NCI-H2029 (cell line): ENCODE data around the gene RALB.

ENCODE experiments used
- DNase-seq: peaks from one replicate; lab custom pipeline; 2025; lab: John Stamatoyannopoulos, UW

Gene RALB

DNA sequence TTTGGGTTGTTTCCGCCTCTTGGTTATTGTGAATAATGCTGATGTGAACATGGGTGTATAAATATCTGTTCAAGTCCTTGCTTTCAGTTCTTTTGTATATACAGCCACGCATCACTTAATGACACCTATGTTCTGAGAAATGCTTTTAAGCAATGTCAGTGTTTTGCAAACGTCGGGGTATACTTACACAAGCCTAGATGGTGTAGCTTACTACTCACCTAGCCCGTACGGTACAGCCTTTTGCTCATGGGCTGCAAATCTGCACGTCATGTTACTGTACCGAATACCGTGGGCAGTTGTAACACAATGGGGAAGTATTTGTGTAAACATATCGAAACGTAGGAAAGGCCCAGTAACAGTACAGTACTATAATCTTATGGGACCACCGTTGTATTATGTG, 12.4 kb downstream of the RALB start:
- no peak for DNase-seq

DNA sequence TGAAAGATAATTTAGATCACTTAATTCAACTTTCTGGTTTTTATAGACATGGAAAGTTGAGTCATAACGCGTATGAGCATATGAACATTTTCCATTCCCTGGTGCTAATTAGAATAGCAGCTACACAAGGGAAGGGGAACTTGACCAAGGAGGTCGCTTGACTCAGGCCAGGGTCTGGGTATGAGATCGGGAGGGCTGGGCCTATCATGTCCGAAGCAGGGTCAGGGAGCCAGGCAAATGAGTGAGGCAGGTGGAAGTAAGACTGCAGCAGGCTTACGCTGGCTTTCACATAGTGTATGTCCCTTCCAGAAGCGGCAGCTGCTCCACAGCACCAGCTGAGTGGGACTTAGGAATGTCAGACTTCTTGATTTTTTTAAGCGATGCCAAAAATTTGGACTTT, 14.7 kb downstream of the RALB start:
- no peak for DNase-seq

DNA sequence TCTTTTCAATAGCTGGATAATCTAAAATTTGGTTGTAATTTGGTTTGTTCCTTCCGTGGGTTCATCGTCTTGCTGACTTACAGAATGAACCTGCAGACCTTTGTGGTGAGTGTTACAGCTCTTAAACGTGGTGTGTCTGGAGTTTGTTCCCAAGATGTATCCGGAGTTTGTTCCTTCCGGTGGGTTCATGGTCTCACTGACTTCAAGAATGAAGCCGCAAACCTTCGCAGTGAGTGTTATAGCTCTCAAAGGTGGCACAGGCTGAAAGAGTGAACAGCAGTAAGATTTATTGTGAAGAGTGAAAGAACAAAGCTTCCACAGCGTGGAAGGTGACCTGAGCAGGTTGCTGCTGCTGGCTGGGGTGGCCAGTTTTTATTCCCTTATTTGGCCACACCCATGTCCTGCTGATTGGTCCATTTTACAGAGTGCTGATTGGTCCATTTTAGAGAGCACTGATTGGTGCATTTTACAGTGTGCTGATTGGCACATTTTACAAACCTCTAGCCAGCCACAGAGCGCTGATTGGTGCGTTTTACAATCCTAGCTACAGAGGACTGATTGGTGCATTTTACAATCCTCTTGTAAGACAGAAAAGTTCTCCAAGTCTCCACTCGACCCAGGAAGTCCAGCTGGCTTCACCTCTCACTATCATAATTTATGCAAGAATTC, 16.6 kb downstream of the RALB start:
- DNase-seq, result no peak

DNA sequence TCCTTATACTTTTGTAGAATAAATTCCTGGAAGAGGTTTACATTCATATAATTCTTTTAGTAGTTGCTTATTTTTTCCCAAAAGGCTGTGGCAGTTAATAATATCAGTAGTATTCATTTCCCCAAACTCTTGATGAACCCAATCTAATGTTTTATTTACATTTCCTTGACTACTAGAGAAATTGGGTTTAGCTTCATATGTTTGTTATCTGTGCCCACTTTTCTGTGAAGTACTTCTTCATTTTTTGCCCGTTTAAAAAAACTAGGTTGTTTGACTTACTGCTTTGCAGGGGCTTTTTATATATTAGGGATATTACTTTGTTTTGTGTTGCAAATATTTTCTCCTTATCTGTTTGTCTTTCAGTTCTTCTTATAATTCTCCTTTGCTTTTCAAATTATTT, 17.2 kb downstream of the RALB start:
- no peak for DNase-seq

DNA sequence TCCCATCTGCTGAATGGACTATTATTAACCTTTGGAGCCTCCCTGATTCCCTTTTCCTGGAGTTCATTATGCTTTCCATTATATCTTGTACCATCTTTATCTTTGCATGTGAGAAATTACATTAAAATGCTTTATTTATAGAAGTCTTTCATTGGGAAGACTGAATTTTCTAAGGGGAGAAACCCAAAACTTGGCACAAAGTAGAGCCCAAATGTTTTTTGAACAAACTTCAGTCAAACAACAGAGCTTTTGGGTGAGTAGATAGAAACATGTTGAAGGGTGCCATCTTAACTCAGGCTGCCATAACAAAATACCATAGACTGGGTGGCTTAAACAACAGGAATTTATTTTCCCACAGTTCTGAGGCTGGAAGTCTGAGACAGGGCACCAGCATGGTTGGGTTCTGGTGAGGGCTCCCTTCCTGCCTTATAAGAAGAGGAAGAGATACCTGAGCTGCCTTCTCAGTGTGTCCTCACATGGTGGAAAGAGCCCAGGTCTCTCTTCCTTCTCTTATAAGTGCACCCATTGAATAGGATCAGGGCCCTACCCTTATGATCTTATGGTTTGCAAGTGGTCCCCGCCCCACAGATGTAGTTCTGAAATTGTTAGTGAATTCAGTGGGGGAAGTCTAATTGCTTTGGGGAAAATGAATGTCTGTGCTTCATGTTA, 19.2 kb downstream of the RALB start:
- DNase-seq, result no peak

DNA sequence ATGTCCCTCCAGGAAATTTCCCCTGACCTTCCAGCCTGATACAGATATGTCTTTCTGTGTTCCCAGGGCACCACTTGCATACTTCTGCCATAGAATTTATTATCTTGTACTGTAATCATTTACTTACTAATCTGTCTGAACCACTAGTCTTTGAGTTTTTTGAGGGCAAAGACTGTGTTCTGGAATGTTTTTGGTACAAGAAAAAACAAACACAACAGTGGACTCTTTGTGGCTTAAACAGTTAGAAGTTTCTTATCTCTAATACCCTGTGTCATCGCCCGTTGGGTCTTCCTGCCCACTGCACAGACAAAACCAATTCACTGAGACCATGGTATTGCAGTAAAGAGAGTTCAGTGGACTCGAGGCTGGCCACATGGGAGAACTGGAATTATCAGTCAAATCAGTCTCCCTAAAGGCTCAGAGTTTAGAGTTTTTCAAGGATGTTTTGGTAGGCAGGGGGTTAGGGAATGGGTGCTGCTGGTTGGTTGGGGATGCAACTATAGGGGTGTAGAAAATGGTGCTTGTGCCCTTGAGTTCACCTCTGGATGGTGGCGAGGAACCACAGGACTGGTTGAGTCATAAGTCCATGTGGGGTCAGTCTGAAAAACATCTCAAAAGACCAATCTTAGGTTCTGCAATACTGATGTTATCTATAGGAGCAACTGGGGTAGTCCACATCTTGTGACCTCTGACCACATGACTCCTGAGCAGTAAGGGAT, 20.3 kb downstream of the RALB start:
- no peak for DNase-seq

DNA sequence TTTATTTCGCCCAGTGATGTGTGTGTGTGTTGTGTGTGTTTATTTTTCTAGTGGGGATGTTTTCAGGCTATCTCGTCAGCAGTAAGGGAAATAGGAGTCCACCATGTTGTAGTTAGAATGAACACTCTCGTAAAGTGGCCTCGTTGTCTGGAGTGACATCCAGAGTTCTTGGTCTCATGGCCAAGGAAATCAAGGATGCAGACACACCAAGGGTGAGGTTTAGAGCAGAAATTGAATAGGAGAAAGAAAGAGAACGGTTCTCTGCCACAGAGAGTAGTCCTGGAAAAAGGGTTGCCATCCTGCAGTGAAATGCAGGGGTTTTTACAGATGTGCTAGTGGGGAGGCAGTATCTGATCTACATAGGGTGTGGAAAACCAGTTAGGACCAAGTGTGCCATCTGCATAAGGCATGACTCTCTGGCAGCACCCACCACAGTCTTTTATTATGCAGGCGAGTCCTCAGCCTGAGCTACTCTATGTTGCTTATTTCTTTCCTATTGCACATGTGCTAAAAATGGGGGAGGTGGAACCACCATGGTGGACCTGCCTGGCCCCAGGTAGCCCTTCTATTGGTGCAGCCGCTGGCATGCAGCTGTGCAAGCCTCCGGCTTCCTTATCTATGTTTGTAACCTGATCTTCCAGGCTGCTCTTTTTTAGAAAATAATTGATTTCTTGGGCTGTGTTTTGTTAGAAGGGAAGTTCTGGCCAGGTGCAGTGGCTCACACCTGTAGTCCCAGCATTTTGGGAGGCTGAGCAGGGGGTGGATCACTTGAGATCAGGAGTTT, 23.2 kb downstream of the RALB start:
- no peak for DNase-seq

DNA sequence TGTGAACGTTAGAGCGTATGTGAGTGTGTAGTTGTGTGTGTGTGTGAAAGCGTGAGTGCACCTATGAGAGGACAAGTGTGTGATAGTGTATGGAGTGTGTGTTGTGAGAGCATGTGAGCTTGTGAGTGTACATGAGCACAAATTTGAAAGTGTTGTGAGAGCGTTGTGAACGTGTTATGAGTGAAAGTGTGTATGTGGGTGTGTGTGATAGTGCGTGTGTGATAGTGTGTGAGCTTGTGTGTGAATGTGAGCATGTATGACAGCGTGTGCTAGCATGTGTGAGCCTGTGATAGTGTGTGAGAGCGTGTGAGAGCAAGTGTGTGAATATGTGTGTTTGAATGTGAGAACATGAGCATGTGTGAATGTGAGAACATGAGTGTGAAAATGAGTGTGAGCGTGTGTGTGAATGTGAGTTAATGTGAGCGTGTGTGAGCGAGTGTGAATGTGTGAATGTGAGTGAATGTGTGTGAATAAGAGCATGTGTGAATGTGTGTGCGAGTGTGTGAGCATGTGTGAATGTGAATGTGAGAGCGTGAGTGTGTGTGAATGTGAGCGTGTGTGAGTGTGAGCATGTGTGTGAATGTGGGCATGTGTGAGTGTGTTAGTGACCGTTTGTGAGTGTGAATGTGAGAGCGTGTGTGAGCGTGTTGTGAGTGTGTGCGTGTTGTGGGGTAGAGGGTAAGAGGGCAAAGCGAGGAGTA, 25.0 kb downstream of the RALB start:
- DNase-seq, result no peak

DNA sequence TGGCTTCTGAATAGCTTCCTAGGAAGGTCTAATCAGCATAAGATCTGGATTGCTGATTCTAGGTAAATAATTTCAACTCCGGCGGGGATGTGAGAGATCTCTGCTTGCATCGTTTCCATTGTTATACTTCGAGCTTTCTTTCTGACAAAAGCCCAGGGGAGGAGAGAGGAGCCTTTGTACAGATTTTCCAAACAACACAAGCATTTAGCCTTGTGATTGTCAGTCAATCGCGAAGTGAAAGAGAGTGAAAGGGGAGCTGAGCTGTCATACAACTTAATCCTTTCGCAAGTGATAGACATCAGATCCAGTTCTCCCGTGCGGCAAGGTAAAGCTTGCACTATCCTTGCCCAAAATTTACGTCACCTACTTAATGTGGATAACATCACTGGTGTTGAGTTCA, 26.2 kb downstream of the RALB start:
- no peak for DNase-seq

DNA sequence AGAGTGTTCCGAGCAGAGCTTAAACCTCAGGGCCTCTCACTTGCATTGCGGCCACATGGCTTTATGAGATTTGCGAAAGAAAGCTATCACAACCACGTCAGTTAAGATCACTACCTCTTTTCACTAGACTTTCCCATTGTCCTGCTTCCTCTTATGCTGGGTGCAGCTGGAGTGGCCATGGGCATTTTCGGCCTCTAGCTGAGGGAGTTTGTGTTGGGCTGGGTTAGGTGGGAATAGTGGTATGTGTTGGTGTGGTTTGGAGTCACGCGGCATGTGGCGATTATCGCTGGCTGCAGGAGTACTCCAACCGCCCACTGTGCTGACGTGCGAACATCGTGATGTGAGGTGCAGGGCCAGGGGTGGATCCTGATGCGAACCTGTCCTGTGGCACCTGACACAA, 27.1 kb downstream of the RALB start:
- no peak for DNase-seq

DNA sequence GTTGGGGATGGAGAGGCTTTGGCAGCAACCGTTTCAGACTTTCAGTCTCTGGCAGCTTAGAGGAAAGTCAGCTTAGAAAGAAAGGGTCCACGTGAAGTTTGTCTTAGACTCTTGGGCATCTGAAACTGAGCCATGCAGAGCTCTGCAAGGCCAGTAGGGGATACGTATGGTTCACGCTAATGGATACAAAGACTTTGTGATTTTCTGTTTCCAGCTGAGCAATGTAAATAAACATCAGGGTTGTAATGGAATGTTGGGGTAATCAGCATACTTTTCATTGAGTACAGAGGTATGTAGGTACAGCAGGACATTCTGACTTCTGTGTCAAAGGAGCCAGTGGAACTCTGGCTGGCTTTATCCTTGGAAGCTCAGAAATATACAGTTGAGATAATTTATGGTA, 31.0 kb downstream of the RALB start:
- no peak for DNase-seq

DNA sequence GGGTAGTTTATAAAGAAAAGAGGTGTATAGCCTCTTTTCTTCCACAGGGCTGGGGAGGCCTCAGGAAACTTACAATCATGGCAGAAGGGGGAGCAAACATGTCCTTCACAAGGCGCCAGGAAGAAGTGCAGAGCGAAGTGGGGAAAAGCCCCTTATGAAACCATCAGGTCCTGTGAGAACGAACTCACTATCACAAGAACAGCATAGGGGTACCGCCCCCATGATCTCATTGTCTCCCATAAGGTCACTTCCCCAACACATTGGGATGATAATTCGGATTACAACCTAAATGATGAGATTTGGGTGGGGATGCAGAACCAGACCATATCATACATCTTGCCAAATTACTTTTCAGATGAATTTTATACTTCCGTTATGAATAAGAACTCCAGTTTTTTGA, 32.4 kb downstream of the RALB start:
- DNase-seq, result no peak

DNA sequence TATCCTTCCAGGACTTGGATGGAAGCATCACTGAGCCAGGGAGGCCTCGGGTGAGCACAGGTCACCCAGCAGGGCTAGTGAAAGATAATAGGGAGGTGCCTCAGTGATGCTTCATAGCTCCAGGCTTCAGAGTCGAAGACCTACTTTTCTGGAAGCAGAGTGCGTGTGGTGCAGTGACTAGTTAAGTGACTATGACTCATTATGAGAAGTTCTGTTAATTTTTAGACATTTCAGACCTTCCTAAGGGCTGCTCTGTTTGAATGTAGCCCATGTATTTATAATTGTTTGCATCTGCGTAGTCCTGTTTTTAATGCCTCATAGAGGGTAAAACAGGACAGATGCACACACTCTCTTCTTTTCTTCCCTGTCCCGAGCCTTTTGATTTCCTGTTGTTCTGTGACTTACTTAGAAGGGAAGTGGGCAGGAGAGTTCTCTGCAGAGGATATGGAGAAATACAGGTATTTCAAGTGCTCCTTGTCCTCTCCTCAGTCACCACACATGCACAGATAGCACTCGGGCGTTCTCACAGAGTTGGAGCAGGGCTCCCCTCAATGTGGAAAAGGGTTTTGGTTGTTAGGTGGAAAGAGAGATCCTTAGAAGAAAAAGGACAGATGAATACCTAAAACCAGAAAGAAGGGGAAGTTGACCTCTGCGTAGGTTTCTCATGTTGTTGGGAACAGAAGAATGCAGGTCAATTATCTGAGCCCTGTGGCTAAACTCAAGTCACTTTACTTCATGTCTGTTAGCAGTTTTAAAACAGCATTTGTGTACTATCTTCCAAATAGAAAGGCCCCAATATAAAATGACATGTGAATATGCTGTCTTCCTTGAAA, 34.7 kb downstream of the RALB start:
- DNase-seq, result no peak

DNA sequence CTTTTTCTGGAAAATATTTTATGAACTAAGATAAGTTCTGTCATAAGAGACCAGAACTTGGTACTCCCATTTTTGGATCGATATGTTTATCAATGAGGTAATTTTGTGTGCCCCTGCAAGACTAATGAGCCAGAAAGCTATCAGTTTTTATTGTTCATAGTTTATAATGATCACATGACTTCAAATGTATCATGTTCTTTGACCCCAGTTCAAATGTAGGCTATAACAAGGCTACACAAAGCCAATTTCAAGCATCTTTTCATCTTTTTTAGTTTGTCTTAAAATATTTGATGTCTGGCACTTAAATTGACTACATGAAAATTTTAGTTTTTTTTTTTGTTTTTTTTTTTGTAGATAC, 35.3 kb downstream of the RALB start:
- DNase-seq, result no peak

DNA sequence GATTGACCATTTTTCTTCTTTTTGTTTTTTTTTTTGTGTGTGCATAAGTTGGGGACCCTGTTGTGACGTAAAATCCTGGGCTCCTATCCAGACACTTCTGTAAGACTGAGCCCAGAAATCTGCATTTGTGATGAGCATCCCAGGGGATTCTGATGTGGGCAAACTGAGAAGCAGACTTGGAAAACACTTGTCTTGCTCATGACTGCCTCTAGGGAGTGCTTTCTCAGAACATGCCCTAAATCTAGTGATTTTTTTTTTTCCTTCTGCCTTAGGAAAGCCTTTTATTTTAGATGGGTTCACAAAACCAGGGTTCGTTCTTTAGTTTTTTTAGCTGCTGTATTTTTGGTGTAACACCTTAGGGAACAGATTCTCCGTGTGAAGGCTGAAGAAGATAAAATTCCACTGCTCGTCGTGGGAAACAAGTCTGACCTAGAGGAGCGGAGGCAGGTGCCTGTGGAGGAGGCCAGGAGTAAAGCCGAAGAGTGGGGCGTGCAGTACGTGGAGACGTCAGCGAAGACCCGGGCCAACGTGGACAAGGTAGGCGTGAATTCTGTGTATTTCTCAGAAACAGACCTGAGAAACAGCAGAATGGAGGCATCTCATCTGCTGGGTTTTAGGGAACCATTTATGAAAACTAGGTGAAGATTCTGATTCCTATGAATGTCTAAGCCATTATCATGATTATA, 36.7 kb downstream of the RALB start:
- DNase-seq, result no peak

DNA sequence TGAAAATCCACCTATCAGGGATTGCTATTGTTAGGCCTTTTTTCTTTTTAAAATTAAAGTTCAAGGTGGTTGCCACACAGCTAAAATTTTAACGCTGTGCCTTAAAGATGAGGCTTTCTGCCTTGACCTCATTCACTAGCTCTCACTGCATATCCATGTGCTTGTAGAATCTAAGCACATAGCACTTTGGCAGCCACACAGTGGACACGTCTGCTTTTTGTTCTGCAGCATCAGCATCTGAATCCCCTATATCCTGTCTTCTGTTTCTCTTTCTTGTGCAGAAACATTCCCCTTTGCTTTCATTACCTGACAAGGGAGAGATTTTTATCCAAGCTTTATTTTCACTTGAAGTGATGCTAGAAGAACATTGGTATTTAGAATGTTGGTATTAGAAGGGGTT, 38.1 kb downstream of the RALB start:
- no peak for DNase-seq

DNA sequence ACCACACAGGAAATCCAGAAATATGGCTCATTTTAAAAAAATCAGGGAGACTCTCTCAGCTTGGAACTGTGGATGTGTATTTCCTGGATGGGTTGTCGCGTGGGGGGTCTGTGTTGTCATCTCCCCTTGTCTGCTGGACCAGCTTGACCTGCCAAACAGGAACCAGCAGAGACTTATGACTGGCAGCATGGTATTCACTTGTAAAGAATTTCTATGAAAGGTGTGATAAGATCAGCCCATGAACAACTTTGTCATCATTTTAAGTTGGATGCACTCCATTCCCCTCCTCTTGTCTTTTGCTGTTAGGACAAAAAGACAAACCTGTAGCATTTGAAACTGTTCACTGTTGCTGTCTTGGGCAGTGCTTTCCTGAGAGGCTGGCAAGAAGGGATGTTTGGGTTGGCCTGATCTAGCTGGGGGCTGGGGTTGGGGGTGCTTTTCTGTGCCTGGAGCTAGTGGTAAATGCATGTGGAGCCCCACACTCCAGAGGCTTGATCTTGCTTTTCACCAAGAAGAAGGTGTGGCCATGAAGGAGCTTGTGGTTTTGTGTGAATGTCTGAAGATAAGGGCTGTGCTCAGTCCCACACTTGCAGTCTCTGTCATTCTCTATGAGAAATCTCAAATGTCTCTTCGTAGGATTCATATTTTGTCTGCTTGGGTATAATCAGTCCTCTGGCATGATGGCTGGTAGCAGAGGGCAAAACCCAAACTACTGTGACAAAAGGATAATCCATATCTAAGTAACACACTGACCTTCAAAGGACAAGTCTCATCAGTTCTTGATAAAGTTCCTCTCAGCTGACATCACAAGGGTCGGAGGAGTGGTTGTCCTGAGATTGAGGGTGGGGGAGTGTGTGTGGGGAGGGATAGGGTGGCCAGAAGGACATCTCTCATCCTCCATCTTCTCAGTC, 39.0 kb downstream of the RALB start:
- no peak for DNase-seq

DNA sequence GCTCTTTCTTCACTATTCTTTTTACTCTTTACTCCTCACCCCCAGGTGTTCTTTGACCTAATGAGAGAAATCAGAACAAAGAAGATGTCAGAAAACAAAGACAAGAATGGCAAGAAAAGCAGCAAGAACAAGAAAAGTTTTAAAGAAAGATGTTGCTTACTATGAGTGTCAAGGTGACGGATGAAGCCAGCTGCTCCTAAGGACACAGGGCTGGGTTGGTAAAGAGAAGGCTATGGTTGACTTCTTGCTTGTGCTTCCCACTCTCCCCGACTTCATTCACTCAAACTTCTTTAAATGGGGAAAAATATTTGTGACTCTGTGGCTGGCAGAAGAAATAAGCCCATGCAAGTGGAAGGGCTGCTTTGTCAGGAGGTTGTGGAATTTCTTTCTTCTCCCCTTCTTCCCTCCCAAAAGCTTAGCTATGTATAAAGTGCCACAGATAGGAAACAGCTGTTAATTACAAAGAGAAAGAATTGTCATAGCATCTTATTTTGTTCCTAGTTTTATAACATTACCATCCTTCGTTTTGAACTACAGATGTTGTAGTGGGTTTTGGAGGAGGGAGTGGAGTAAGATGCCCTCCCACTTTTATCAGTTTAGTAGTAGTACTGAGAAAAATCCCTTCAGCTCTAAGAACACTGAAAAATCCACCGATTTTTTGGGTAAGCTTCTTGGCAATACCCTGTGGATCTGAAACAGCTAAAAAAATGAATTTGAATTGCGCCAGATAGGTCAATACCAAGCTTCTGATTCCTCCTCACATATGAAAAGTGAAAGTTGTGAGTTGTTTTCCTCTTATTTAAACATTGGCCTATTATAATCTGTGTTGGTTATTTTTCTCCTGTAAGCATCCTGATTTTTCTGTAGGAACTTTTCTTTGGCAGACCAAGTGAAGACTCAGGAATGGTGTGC, 40.7 kb downstream of the RALB start:
- DNase-seq, result no peak

DNA sequence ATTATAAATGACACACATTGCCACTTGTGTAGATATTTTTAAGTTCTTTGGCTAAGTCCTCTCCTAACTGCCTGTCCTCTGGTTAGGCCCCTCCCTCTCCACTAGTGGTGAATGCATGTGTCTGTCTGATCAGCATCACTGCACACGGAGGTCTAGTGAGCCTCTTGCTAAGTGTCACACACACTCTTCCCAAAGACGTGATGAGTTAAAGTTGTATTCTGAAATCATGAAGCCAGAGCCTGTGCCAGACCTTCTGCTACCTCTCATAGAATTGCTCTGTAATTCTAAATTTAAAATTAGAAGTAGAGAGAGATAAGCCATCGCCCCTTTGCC, 41.3 kb downstream of the RALB start:
- DNase-seq, result no peak
